Epithelial cell of proximal tubule (primary cell): Measurements from ENCODE around the gene NT5M. TPM values are rescaled to one million over a fixed set of nuclear protein-coding genes. Genes with fewer than 3 reads are reported as not detected.

Experiments used
- DNase-seq: peaks from one replicate; pipeline ENCODE4 v3.0.0-alpha.2; 2011; ENCODE audit warnings: low read depth
- H3K4me3 ChIP-seq: 2 replicates; pipeline ENCODE4 v1.5.1; 2011; ENCODE audit warnings: low read depth, mild to moderate bottlenecking, low read length
- CTCF ChIP-seq: conservative IDR thresholded peaks from 2 replicates; pipeline ENCODE4 v1.5.1; 2012; ENCODE audit warnings: low read depth, mild to moderate bottlenecking, low read length
- total RNA-seq: library from RNA; depleted of rRNA; stranded (reverse); fragments of >200 nt; gene quantifications from 2 replicates; pipeline ENCODE4 v1.2.3, GENCODE V29; 2015

Gene NT5M
- total RNA-seq, 1 donor from 2014 or later = 38.7 TPM

- DNase-seq = no peak
- TF ChIP-seq CTCF = no peak
- H3K4me3 ChIP-seq = peak overlapping the region; percentile 60
These were observed 796 bp downstream of the NT5M start for GRCh38 chr17:17303847-17304490.

- no peak overlapping the region for H3K4me3 ChIP-seq
- TF ChIP-seq CTCF = no peak
- no peak for DNase-seq
These were observed 1.4 kb downstream of the NT5M start for GRCh38 chr17:17304521-17304985.

- no peak for TF ChIP-seq CTCF
- H3K4me3 ChIP-seq = no peak overlapping the region
- no peak for DNase-seq
These were observed 2.2 kb downstream of the NT5M start for GRCh38 chr17:17305281-17305801.

GRCh38 chr17:17309356-17309755 is 6.2 kb downstream of the NT5M start:
- no peak overlapping the region for H3K4me3 ChIP-seq
- no peak for TF ChIP-seq CTCF
- DNase-seq = no peak

GRCh38 chr17:17313350-17313991 is 10.3 kb downstream of the NT5M start:
- no peak overlapping the region for H3K4me3 ChIP-seq
- DNase-seq = no peak

GRCh38 chr17:17314501-17315071 is 11.4 kb downstream of the NT5M start:
- no peak for DNase-seq
- no peak for TF ChIP-seq CTCF
- no peak overlapping the region for H3K4me3 ChIP-seq

More at GRCh38 chr17:17313350-17313991, 10.3 kb downstream of the NT5M start:
- peak; percentile 73 for TF ChIP-seq CTCF
